Measurements from ENCODE around the gene RBKS. TPM values are rescaled to one million over a fixed set of nuclear protein-coding genes. Genes with fewer than 3 reads are reported as not detected.
A peak's percentile ranks its signal among the peaks of the same experiment; 100 is the strongest.

RBKS gene
- 1 to 10 TPM; 2.6 to 3.0 TPM for total RNA-seq
- polyA plus RNA-seq (2013, experiment 1 of 2): 2.1 TPM
- 2.6 TPM for polyA plus RNA-seq (2013, experiment 2 of 2)
- total RNA-seq: 0.64 to 11.1 (median 3.1) reads per million in 172 experiments

DNA sequence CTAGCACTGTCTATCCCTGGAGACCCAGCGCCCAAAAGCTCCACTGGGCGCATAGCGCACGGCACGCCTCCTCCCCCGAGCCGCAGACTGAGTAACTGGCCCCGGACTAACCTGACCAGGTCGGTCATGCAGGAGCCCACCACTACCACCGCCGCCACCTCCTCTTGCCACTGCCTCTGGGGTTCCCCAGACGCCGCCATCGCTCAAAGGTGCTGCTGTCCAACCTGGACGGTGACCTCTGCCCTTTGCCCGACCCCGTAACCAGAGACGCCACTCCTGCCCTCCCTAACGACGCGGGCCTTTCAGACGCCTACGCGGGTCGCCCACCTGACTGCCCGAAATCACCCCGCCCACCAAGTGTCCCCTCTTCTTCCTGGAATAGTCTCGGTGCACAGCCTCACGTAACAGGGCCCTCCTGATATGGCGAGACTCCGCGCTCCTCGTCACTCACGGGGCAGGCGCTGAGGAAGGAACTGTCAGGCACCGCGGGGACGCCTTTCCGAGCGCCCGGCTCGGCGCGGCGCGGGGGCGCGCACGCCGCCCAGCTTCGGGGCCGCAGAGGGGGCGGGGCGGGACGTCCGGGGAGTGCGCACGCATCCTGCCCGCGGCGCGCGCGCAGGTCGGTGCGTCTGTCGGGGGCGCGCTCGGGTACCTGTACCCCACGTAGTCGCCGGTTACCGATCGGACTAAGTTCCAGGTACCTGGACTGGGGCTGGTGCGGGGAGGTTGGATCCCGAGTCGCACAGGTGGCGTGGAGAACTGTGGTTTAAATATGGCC is at the start of gene RBKS, which contains the start of gene BABAM2:
Gene RBKS, minus strand, starts transcription at position 242 of the 778 bp plus-strand sequence. Its CDS starts 42 bp downstream, at position 200.
Gene BABAM2, plus strand, starts transcription at position 584 of the 778 bp plus-strand sequence. CDS start 3,828 bp downstream, outside the sequence.
- H3K4me3 Mint-ChIP-seq: peak within 1 kb of the TSS; percentile 97
- CTCF ChIA-PET: no interaction called here
- POLR2A ChIA-PET: interaction anchor here (0.6 to 1.5 kb wide), 14 partner anchors 27 to 1226 kb away, joined by 3 to 10 read pairs (median 3); partner anchors contain the start of genes ATRAID, CCDC121, GPN1 and MRPL33
- Histone ChIP-seq H3K27ac (ENCODE audit: low read depth in 1 of 2, low read length in 2 of 2) (peak within 1 kb of the TSS; percentile 96 to 99), H3K4me1 (ENCODE audit: insufficient read depth, low read length) (peaks cover 23% of the 10 kb centered on the region), H3K4me3 (ENCODE audit: low read length) (peak within 1 kb of the TSS; percentile 79), H3K27me3 (ENCODE audit: control insufficient read depth in 1 of 2, insufficient read depth in 2 of 2, low read length in 2 of 2) (no peaks in the 10 kb centered on the region), H3K9me3 (ENCODE audit: control insufficient read depth in 1 of 2, insufficient read depth in 1 of 2, low read length in 2 of 2) (no peaks in the 10 kb centered on the region), H3K36me3 (ENCODE audit: insufficient read depth, low read length) (no peaks in the 10 kb centered on the region)
- no peaks in the 10 kb centered on the region for H3K9me3 Mint-ChIP-seq
- peak within 1 kb of the TSS; percentile 100 for H3K27ac Mint-ChIP-seq
- H3K27me3 Mint-ChIP-seq: peaks cover 6% of the 10 kb centered on the region
- intact Hi-C loops (cut with DNase I, micrococcal nuclease): loop anchor here (1.0 to 10.0 kb wide), 9 partner anchors 77 to 1858 kb away; partner anchors contain the start of genes MRPL33 (in 2 of the 2), FOSL2 (in 1 of the 2), IFT172 (in 1 of the 2) and RAB10 (in 1 of the 2)
- TF ChIP-seq, protein P1, sequence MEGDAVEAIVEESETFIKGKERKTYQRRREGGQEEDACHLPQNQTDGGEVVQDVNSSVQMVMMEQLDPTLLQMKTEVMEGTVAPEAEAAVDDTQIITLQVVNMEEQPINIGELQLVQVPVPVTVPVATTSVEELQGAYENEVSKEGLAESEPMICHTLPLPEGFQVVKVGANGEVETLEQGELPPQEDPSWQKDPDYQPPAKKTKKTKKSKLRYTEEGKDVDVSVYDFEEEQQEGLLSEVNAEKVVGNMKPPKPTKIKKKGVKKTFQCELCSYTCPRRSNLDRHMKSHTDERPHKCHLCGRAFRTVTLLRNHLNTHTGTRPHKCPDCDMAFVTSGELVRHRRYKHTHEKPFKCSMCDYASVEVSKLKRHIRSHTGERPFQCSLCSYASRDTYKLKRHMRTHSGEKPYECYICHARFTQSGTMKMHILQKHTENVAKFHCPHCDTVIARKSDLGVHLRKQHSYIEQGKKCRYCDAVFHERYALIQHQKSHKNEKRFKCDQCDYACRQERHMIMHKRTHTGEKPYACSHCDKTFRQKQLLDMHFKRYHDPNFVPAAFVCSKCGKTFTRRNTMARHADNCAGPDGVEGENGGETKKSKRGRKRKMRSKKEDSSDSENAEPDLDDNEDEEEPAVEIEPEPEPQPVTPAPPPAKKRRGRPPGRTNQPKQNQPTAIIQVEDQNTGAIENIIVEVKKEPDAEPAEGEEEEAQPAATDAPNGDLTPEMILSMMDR (IDR thresholded peaks at IDR 0.05): no peak
- peaks cover 59% of the 10 kb centered on the region for H3K4me1 Mint-ChIP-seq (ENCODE audit: low read depth)
- H3K36me3 Mint-ChIP-seq (ENCODE audit: low read depth): peaks cover 36% of the 10 kb centered on the region
- ATAC-seq (ENCODE audit: poor library complexity) (peak; percentile 73), DNase-seq (peak; percentile 83 to 98 (median 90))

DNA sequence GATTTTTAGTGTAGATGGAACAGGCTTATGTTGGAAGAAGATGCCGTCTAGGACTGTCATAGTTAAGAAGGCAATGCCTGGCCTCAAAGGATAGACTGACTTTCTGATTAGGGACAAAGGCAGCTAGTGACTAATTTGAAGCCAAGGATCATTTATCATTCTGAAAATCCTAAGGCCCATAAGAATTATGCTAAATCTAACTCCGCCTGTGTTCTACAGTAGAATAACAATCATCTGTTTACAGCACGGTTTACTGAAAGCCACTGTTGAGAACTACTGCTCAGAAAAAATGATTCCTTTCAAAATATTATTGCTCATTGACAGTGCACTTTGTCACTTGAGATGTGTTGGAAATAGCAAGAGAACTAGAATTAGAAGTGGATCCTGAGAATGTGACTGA is 44.8 kb upstream of the RBKS start:
- TF ChIP-seq, protein P1 (IDR thresholded peaks at IDR 0.05): no peak
- Mint-ChIP-seq H3K4me3 (no peak overlapping the region), H3K27ac (no peak overlapping the region), H3K27me3 (no peaks in the 10 kb centered on the region), H3K36me3 (ENCODE audit: low read depth) (peaks cover 46% of the 10 kb centered on the region), H3K9me3 (no peaks in the 10 kb centered on the region), H3K4me1 (ENCODE audit: low read depth) (peaks cover 16% of the 10 kb centered on the region)
- ChIA-PET POLR2A (no interaction called here), CTCF (no interaction called here)
- Histone ChIP-seq H3K4me3 (ENCODE audit: low read length) (no peak overlapping the region), H3K36me3 (ENCODE audit: insufficient read depth, low read length) (peaks cover 10% of the 10 kb centered on the region), H3K4me1 (ENCODE audit: insufficient read depth, low read length) (peaks cover 2% of the 10 kb centered on the region), H3K9me3 (ENCODE audit: control insufficient read depth in 1 of 2, insufficient read depth in 1 of 2, low read length in 2 of 2) (no peaks in the 10 kb centered on the region), H3K27ac (ENCODE audit: low read depth in 1 of 2, low read length in 2 of 2) (no peak overlapping the region), H3K27me3 (ENCODE audit: control insufficient read depth in 1 of 2, insufficient read depth in 2 of 2, low read length in 2 of 2) (no peaks in the 10 kb centered on the region)
- no peak for ATAC-seq (ENCODE audit: poor library complexity)
- intact Hi-C loops (cut with DNase I, micrococcal nuclease): no loop called here
- DNase-seq: no peak

DNA sequence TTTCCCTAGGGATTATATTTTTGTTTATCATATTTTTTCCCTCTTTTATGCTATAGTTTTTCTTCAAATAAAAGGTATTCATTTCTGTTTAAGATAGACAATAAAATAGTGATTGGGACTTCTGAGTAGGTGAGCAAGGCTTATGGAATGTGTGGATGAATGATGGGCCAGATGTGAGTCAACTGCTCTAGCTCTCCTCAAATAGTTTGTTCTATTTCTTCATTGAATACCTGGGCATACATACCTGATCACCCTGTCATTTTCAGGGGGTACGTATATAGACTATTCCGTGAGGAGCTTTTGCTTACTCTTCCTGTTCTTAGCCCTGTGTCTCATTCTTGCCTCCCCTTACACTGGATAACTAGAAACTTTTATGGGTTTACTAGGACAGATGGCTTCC is 42.2 kb upstream of the RBKS start:
- Mint-ChIP-seq H3K27ac (no peak overlapping the region), H3K27me3 (no peaks in the 10 kb centered on the region), H3K36me3 (ENCODE audit: low read depth) (peaks cover 47% of the 10 kb centered on the region), H3K4me1 (ENCODE audit: low read depth) (peaks cover 9% of the 10 kb centered on the region), H3K9me3 (no peaks in the 10 kb centered on the region), H3K4me3 (no peak overlapping the region)
- CTCF ChIA-PET: no interaction called here
- Histone ChIP-seq H3K4me1 (ENCODE audit: insufficient read depth, low read length) (peaks cover 2% of the 10 kb centered on the region), H3K4me3 (ENCODE audit: low read length) (no peak overlapping the region), H3K36me3 (ENCODE audit: insufficient read depth, low read length) (peaks cover 15% of the 10 kb centered on the region), H3K27me3 (ENCODE audit: control insufficient read depth in 1 of 2, insufficient read depth in 2 of 2, low read length in 2 of 2) (no peaks in the 10 kb centered on the region), H3K9me3 (ENCODE audit: control insufficient read depth in 1 of 2, insufficient read depth in 1 of 2, low read length in 2 of 2) (no peaks in the 10 kb centered on the region), H3K27ac (ENCODE audit: low read depth in 1 of 2, low read length in 2 of 2) (no peak overlapping the region)
- ATAC-seq (ENCODE audit: poor library complexity): no peak
- intact Hi-C loops (cut with DNase I, micrococcal nuclease): no loop called here
- TF ChIP-seq, protein P1 (IDR thresholded peaks at IDR 0.05): no peak
- POLR2A ChIA-PET: no interaction called here
- no peak for DNase-seq

Measured in CD4-positive, alpha-beta T cell (primary cell).